ENCODE results near the gene SYNM.

Gene SYNM

GRCh38 chr15:99125061-99125891 is 20.4 kb downstream of the SYNM start:
- no peak for DNase-seq

GRCh38 chr15:99126131-99126588 is 21.3 kb downstream of the SYNM start:
- DNase-seq, result no peak

- DNase-seq, result no peak
These were observed 22.1 kb downstream of the SYNM start for GRCh38 chr15:99126930-99127329.

- DNase-seq, result no peak
These were observed 22.9 kb downstream of the SYNM start for GRCh38 chr15:99127773-99128172.

GRCh38 chr15:99128411-99128810 is 23.5 kb downstream of the SYNM start:
- no peak for DNase-seq

GRCh38 chr15:99129644-99130043 is 24.8 kb downstream of the SYNM start:
- no peak for DNase-seq

- DNase-seq, result no peak
These were observed 25.4 kb downstream of the SYNM start for GRCh38 chr15:99130314-99130713.

GRCh38 chr15:99130765-99131440 is 26.0 kb downstream of the SYNM start:
- DNase-seq, result no peak

GRCh38 chr15:99131441-99132023 is 26.7 kb downstream of the SYNM start:
- DNase-seq, result no peak

GRCh38 chr15:99132122-99132521 is 27.2 kb downstream of the SYNM start:
- no peak for DNase-seq

GRCh38 chr15:99132634-99133287 is 27.9 kb downstream of the SYNM start:
- DNase-seq, result no peak

- no peak for DNase-seq
These were observed 29.5 kb downstream of the SYNM start for GRCh38 chr15:99134317-99134821.

- DNase-seq, result peak; percentile 51
These were observed 30.3 kb downstream of the SYNM start for GRCh38 chr15:99135194-99135593.

GRCh38 chr15:99137111-99137546 is 32.2 kb downstream of the SYNM start:
- no peak for DNase-seq

GRCh38 chr15:99137877-99138276 is 33.0 kb downstream of the SYNM start:
- no peak for DNase-seq

GRCh38 chr15:99138491-99138982 is 33.7 kb downstream of the SYNM start:
- no peak for DNase-seq

GRCh38 chr15:99139276-99139675 is 34.4 kb downstream of the SYNM start:
- DNase-seq, result no peak

GRCh38 chr15:99140590-99140989 is 35.7 kb downstream of the SYNM start:
- no peak for DNase-seq

GRCh38 chr15:99141943-99142342 is 37.1 kb downstream of the SYNM start:
- DNase-seq, result no peak

GRCh38 chr15:99142562-99142961 is 37.7 kb downstream of the SYNM start:
- DNase-seq, result no peak

- no peak for DNase-seq
These were observed 38.4 kb downstream of the SYNM start for GRCh38 chr15:99143242-99143641.

GRCh38 chr15:99143655-99144610 is 39.1 kb downstream of the SYNM start:
- DNase-seq, result no peak
